Keratinocyte (primary cell): Measurements from ENCODE around the gene TCFL5. TPM values are rescaled to one million over a fixed set of nuclear protein-coding genes. Genes with fewer than 3 reads are reported as not detected.

Experiments
- DNase-seq: peaks from one replicate; pipeline ENCODE4 v3.0.0-alpha.2; 2011; ENCODE audit warnings: low read depth, missing footprints, low spot score
- FAIRE-seq: peaks from 2 replicates; lab custom pipeline; 2011; peaks lifted over from hg19 to GRCh38; lab: Jason Lieb, UNC
- H2AFZ ChIP-seq: 2 replicates; pipeline ENCODE4 v1.6.0; 2012; ENCODE audit warnings: low read length, control low read depth, inconsistent platforms; ENCODE audit not compliant: control insufficient read depth
- H3K27ac ChIP-seq: 2 replicates; pipeline ENCODE4 v1.5.1; 2011; ENCODE audit warnings: low read length; ENCODE audit not compliant: control insufficient read depth, insufficient read depth
- H3K27me3 ChIP-seq: 3 replicates; pipeline ENCODE4 v1.6.0; 2011; ENCODE audit warnings: low read length; ENCODE audit not compliant: control insufficient read depth, insufficient read depth; ENCODE audit errors: extremely low read depth
- H3K36me3 ChIP-seq, 2 experiments: 2 replicates in 1 of 2; 3 replicates in 1 of 2; pipeline ENCODE4 v1.5.1; 2011; ENCODE audit warnings: low read length in 2 of 2, mild to moderate bottlenecking in 1 of 2; ENCODE audit not compliant: control insufficient read depth in 2 of 2, insufficient read depth in 2 of 2; ENCODE audit errors: extremely low read depth in 1 of 2
- H3K4me1 ChIP-seq: 3 replicates; pipeline ENCODE4 v1.5.1; 2011; ENCODE audit warnings: low read length; ENCODE audit not compliant: control insufficient read depth, insufficient read depth; ENCODE audit errors: extremely low read depth
- H3K4me2 ChIP-seq: 3 replicates; pipeline ENCODE4 v1.6.0; 2011; ENCODE audit warnings: low read depth, low read length; ENCODE audit not compliant: control insufficient read depth, insufficient read depth; ENCODE audit errors: extremely low read depth
- H3K4me3 ChIP-seq, 3 experiments: fragments of 200-600 bp in 1 of 3; sonication (generic) in 1 of 3; 2 replicates in 2 of 3; 3 replicates in 1 of 3; pipeline ENCODE4 v1.5.1; 2011 to 2016; ENCODE audit warnings: low read length in 3 of 3, mild to moderate bottlenecking in 3 of 3, control low read depth in 2 of 3, inconsistent platforms in 1 of 3, low read depth in 1 of 3, mixed read lengths in 1 of 3, mixed run types in 1 of 3, moderate library complexity in 1 of 3; ENCODE audit not compliant: control insufficient read depth in 2 of 3, insufficient read depth in 2 of 3; ENCODE audit errors: extremely low read depth in 1 of 3
- H3K79me2 ChIP-seq: 2 replicates; pipeline ENCODE4 v1.6.0; 2012; ENCODE audit warnings: low read length; ENCODE audit not compliant: control insufficient read depth, insufficient read depth
- H3K9ac ChIP-seq: 3 replicates; pipeline ENCODE4 v1.6.0; 2011; ENCODE audit warnings: low read length; ENCODE audit not compliant: control insufficient read depth, insufficient read depth; ENCODE audit errors: extremely low read depth
- H3K9me1 ChIP-seq: 3 replicates; pipeline ENCODE4 v1.6.0; 2011; ENCODE audit warnings: low read length; ENCODE audit not compliant: control insufficient read depth, insufficient read depth; ENCODE audit errors: extremely low read depth
- H3K9me3 ChIP-seq: 2 replicates; pipeline ENCODE4 v1.5.1; 2012; ENCODE audit warnings: low read depth, low read length; ENCODE audit not compliant: control insufficient read depth
- H4K20me1 ChIP-seq: 3 replicates; pipeline ENCODE4 v1.6.0; 2011; ENCODE audit warnings: low read length; ENCODE audit not compliant: control insufficient read depth, insufficient read depth; ENCODE audit errors: extremely low read depth
- CTCF ChIP-seq, 3 experiments: IDR thresholded peaks in 1 of 3; conservative IDR thresholded peaks in 1 of 3; optimal IDR thresholded peaks in 1 of 3; 2 replicates in 2 of 3; 3 replicates in 1 of 3; pipeline versions ENCODE3 to v1.5.1; 2011; ENCODE audit warnings: low read length in 3 of 3, mild to moderate bottlenecking in 3 of 3, moderate library complexity in 2 of 3, control low read depth in 1 of 3, inconsistent platforms in 1 of 3; ENCODE audit not compliant: insufficient read depth in 2 of 3; ENCODE audit errors: extremely low read depth in 1 of 3
- EZH2 ChIP-seq: IDR thresholded peaks from one replicate; pipeline ENCODE4 v1.6.1; 2012; ENCODE audit warnings: inconsistent platforms, mild to moderate bottlenecking, low read length, moderate library complexity
- dilution Hi-C: fragments of 300-500 bp; cut with MboI; formaldehyde crosslinking; loops from one replicate; pipeline ENCODE4 v1.7.0; 2020; ENCODE audit warnings: low sequenced_read_pairs; ENCODE audit not compliant: extremely low pct_ligation_motif_present
- polyA plus RNA-seq, 5 experiments: library from polyadenylated mRNA; depleted of rRNA in 3 of 5; stranded (reverse) in 3 of 5; stranded (forward) in 1 of 5; unstranded in 1 of 5; fragments of >200 nt; gene quantifications; 1 replicate in 1 of 5; 2 replicates in 3 of 5; 3 replicates in 1 of 5; pipeline versions ENCODE4 v1.2.1 to v1.2.3, GENCODE V29; 2011 to 2012; ENCODE audit warnings: missing spikeins in 2 of 5, low read depth in 1 of 5, low replicate concordance in 1 of 5

Gene TCFL5
- polyA plus RNA-seq, 1 donor (not counting 4 experiments of a cell fraction or from before 2014, with no cell fraction given) = 14.6 TPM

- Histone ChIP-seq H3K4me1 (peaks cover 6% of the 10 kb centered on the region), H3K9me1 (peaks cover 3% of the 10 kb centered on the region), H3K9me3 (no peaks in the 10 kb centered on the region), H4K20me1 (no peaks in the 10 kb centered on the region), H3K27me3 (no peaks in the 10 kb centered on the region), H3K27ac (no peak overlapping the region), H3K9ac (no peak overlapping the region), H2AFZ (no peak overlapping the region), H3K4me2 (no peak overlapping the region), H3K79me2 (peaks cover 17% of the 10 kb centered on the region), H3K36me3 (peaks cover 27% of the 10 kb centered on the region in 2 experiments), H3K4me3 (no peak overlapping the region)
- no peak for TF ChIP-seq CTCF (optimal IDR thresholded peaks at IDR 0.05 in 1 of 3, IDR thresholded peaks at IDR 0.05 in 1 of 3, conservative IDR thresholded peaks at IDR 0.05 in 1 of 3; ENCODE audit: extremely low read depth in 1 of 3, insufficient read depth in 2 of 3, low read length in 3 of 3)
- TF ChIP-seq EZH2 = no peak
- dilution Hi-C loops = no loop called here
- FAIRE-seq = no peak
- DNase-seq = no peak
Measured at GRCh38 chr20:62800314-62801259, 61.0 kb downstream of the TCFL5 start.

GRCh38 chr20:62799873-62800272 lies 61.7 kb downstream of the TCFL5 start:
- dilution Hi-C loops = no loop called here
- no peak overlapping the region for H3K27ac ChIP-seq
- H3K9ac ChIP-seq = no peak overlapping the region
- no peaks in the 10 kb centered on the region for H3K27me3 ChIP-seq
- H2AFZ ChIP-seq = no peak overlapping the region
- H3K4me2 ChIP-seq = no peak overlapping the region
- H3K79me2 ChIP-seq = peaks cover 13% of the 10 kb centered on the region
- peaks cover 27% of the 10 kb centered on the region in 2 experiments for H3K36me3 ChIP-seq
- H3K4me3 ChIP-seq = no peak overlapping the region
- no peak for DNase-seq
- peaks cover 10% of the 10 kb centered on the region for H3K4me1 ChIP-seq
- no peak for TF ChIP-seq CTCF (optimal IDR thresholded peaks at IDR 0.05 in 1 of 3, IDR thresholded peaks at IDR 0.05 in 1 of 3, conservative IDR thresholded peaks at IDR 0.05 in 1 of 3; ENCODE audit: extremely low read depth in 1 of 3, insufficient read depth in 2 of 3, low read length in 3 of 3)
- TF ChIP-seq EZH2 = no peak
- FAIRE-seq = no peak
- peaks cover 3% of the 10 kb centered on the region for H3K9me1 ChIP-seq
- H3K9me3 ChIP-seq = no peaks in the 10 kb centered on the region
- H4K20me1 ChIP-seq = no peaks in the 10 kb centered on the region
